ENCODE measurements around the gene TCL1A.
"Not testable (repeated sequence)": the region's sequence is repeated elsewhere in the genome, so short reads cannot be mapped to it uniquely, and the experiment has no call there.

Gene TCL1A

DNA sequence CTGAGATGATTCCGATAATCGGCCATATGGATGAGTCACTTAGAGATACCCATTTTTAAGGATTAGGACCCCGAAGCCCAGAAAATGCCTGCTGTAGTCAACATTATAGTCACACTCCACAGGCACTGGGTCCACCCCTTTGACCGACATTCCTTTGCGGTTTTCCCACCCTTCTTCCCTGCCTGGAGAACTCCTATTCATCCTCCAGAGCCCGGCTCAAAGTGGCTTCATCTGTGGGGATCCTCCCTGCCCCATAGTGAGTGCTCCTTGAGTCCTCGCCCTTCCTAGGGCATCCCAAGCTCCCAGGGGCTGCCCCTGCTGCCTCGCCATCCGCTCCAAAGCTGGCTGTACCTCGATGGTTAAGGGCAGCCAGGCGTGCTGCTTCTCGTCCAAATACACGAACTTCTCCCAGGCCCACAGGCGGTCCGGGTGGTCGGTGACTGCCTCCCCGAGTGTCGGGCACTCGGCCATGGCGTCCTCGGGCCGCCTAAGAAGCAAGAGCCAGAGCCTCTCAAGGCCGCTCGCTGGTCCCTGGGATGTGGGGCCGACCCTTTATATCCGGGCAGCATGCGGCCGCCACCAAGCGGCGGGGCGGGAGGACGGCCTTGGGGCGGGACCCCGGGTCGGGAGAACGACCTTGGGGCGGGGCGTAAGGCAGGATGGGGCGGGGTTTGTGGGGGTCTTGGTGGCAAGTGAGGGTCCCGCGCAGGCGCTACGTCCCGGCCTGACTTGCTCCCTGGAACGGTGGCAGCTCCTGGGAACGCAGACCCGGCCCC lies at the start of gene TCL1A:
Gene TCL1A, minus strand, starts transcription at position 530 of the 776 bp plus-strand sequence. Its CDS starts 59 bp downstream, at position 471.
- no peak for DNase-seq (ENCODE audit: low read depth)

DNA sequence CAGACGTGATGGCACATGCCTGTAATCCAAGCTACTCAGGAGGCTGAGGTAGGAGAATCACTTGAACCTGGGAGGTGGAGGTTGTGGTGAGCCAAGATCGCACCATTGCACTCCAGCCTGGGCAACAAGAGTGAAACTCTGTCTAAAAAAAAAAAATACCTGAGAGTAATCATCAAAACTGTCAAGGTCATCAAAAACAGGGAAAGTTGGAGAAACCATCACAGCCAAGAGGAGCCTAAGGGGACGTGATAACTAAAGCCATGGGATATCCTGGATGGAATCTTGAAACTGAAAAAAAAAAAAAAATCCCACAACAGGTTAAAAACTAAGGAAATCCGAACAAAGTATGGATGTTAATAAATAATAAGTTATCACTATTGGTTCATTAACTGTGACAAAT lies 49.1 kb upstream of the TCL1A start:
- DNase-seq (ENCODE audit: low read depth), result not testable (repeated sequence)

DNA sequence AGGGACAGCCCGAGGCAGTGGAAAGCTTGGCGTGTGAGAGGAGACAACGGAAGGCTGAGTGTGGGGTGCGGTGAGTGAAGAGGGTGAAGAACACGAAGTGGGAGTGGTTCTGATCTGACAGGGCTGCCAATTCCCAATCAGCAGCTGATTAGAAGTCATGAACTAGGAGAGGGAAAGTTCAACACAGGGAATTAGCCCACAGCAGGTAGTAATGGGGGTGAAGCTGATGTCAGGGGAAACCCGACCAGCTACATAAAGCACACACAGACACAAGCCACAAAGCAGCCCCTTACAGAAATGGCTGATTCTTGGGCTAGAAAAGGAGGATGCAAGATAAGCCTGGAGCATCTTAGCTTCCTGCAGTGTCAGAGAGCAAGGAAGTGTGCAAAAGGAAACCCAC lies 47.5 kb upstream of the TCL1A start:
- DNase-seq (ENCODE audit: low read depth), result no peak

GRCh38 chr14:95760596-95760995 lies 46.7 kb upstream of the TCL1A start:
- DNase-seq (ENCODE audit: low read depth), result no peak

DNA sequence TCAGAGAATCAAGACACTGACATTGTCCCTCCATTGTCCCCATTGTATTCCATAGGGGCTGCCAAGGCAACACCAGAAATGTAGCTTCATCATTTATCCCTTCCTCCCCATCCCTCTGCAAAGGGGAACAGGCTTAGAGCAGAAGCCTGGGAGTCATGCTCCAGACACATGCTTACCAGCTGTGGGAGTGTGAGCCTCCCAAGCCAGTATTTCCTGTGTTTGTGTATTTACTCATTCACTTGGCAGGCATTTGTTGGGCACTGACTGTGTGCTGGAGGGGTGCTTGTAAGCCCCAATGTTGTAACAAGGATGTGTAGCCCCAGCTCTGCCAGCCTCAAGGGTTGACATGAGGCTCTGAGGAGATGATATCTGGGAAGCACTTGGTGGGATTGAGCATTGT lies 46.0 kb upstream of the TCL1A start:
- DNase-seq (ENCODE audit: low read depth), result no peak

- DNase-seq (ENCODE audit: low read depth), result no peak
Measured at GRCh38 chr14:95758331-95758730, 44.4 kb upstream of the TCL1A start.

GRCh38 chr14:95756751-95757150 lies 42.8 kb upstream of the TCL1A start:
- DNase-seq (ENCODE audit: low read depth), result no peak

DNA sequence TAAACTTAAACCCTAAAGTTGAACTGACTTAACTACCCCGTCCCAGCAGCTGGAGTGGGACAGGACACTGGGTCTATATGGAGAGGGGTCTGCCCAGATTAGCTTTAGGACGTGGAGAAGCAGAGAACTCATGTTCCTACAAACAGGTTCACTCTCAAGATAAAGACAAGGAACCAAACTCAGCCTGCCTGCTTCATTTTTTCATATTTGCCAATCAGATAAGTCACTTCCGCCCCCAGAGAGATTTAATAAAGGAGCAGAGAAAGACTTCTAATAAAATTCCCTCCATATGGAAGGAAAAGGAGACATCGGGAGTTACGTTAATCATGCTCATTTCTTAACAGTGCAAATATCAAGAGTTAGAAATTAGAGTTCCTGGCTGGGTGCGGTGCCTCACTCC lies 42.2 kb upstream of the TCL1A start:
- DNase-seq (ENCODE audit: low read depth), result no peak

DNA sequence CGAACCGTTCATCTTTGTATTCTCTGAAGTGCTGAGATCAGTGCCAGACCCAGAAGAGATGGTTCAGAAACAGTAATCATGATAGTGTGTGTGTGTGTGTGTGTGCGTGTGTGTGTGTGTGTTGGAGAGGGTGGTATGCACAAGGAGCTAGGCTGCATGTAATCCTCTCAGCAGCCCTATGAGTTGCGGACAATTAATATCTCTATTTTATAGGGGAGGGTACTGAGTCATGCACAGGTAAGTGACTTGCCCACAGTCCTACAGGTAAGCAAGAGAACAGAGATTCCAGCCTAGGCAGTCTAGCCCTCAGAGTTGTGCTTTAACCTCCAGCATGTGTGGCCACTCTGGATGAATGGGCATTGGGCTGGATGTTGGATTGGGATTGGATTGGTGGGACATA lies 27.9 kb upstream of the TCL1A start:
- no peak for DNase-seq (ENCODE audit: low read depth)

DNA sequence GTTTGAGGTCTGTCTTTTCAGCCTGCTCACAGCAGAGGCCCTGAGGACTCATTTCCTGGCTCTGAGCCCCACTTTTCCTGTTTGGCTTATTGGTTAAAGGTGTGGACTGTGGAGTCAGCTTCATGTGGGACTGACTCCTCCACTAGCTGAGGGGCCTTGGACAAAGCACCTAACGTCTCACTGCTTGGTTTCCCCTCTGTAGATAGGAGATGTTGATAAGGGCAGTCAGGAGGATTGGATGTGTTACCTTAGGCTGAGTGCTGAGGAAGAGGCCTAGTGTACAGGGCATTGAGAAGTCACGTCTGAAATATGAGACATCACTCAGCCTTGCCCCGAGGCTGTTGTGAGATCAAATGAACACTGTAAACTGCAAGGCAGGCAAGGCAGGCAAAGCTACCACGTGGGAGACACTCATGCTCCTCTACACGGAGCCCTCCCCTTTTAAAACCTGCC lies 27.1 kb upstream of the TCL1A start:
- DNase-seq (ENCODE audit: low read depth), result no peak

- DNase-seq (ENCODE audit: low read depth), result no peak
Measured at GRCh38 chr14:95739356-95739755, 25.4 kb upstream of the TCL1A start.

- no peak for DNase-seq (ENCODE audit: low read depth)
Measured at GRCh38 chr14:95733212-95733611, 19.3 kb upstream of the TCL1A start.

DNA sequence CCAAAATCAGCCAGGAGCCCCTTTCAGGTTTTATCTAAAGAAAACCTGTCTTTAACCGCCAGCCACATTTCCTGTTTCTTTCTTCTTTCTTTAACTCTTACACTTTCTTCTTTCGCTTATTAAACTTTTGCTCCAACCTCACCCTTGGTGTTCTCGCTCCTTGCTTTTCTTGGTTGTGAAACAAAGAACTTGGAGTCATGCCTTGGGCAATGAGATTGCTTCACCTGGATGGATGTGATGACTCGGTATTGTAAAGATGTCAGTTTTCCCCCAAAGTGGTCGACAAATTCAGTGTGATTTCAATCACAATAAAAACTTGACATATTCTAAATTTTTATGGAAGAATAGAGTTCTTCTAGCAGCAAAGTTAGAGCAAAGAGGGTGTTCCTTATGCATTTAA lies 16.2 kb upstream of the TCL1A start:
- no peak for DNase-seq (ENCODE audit: low read depth)

DNA sequence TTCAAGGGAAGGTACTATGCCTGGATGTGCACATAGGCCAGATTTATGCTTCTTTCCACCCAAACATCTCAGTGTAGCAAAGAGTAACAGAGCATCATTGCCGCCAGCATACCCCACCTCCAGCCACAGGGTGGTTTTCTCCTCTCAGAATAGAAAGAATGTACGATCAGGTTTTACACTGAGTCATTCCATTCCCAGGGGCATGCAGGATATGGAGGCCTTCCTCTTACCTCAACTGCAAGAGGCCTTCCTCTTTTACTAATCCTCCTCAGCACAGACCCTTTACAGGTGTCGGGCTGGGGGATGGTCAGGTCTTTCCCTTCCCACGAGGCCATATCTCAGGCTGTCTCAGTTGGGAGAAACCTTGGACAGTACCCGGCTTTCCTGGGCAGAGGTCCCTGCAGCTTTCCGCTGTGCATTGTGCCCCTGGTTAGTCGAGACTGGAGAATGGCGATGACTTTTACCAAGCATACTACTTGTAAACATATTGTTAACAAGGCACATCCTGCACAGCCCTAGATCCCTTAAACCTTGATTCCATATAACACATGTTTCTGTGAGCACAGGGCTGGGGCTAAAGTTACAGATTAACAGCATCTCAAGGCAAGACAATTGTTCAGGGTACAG lies 15.6 kb upstream of the TCL1A start:
- not testable (repeated sequence) for DNase-seq (ENCODE audit: low read depth)

GRCh38 chr14:95727056-95727700 lies 13.3 kb upstream of the TCL1A start:
- no peak for DNase-seq (ENCODE audit: low read depth)

- DNase-seq (ENCODE audit: low read depth), result no peak
Measured at GRCh38 chr14:95725685-95726336, 11.9 kb upstream of the TCL1A start.

DNA sequence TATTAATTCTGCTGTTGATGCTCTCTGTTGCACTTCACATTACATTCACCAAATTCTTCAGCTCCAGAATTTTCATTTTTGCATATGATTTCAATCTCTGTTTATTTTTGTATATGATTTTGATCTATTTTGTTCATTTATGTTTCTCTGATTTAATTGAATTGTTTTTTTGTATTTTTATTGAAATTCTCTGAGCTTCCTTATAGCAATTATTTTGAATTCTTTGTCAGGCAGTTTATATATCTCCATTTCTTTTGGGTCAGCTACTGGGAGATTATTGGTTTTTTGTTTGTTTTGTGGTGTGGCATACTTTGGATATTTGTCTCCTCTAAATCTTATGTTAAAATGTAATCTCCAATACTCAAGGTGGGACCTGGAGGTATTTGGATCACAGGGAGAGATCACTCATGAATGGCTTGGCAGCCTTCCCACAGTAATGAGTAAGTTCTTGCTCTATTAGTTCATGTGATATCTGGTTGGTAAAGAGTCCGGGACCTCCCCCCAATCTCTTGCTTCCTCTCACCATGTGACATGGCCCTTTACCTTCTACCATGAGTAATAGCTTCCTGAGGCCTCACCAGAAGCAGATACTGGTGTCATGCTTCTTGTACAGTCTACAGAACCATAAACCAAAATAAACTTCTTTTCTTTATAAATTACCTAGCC lies 8.7 kb upstream of the TCL1A start:
- DNase-seq (ENCODE audit: low read depth), result no peak

- DNase-seq (ENCODE audit: low read depth), result no peak
Measured at GRCh38 chr14:95712398-95712797, 1.5 kb downstream of the TCL1A start.

DNA sequence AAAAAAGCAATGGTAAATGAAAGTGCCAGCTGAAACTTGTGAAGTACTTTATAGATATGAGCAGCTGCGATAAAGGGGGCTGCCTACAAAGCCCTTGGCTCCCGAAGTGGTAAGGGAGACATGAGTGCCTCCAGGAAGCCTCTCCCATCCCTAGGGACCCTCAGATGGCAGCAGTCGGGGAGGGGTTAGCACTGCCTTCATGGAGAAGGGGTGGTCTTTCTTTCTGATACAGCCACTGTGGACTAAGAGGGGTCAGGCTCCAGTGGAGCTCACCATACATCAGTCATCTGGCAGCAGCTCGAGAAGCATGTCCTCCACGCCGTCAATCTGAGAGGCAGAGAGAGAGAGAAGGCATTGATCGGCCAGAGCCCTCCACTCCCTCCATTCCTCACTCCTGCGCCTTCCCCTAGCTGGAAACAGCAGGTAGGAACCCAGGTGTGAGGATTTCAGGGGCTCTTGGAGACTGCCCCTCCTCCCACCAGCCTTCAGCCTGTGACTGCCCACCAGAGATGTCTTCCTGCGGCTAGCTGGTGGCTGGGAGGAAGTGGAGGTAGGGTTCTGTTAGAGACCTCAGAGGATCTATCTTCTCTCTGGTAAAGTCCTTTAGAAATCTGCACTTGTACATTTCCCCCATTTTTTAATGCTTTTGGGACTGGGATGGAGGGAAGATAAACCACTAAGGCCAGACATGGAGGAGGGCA lies 2.3 kb downstream of the TCL1A start:
- no peak for DNase-seq (ENCODE audit: low read depth)

- no peak for DNase-seq (ENCODE audit: low read depth)
Measured at GRCh38 chr14:95710106-95710505, 3.8 kb downstream of the TCL1A start.

DNA sequence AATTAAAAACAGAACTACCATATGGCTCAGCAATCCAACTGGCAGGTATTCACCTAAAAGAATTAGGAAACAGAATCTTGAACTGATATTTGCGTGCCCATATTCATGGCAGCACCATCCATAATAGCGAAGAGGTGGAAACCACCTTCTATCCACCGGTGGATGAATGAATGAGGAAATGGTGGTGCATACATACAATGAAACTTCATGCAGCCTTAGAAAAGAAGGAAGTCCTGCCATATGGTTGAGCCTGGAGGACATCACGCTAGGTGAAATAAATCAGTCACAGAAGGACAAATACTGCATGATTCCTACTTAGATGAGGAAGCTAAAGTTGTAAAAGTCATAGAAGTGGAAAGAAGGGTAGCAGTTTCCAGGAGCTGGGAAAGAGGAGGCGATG lies 6.6 kb downstream of the TCL1A start:
- no peak for DNase-seq (ENCODE audit: low read depth)

- no peak for DNase-seq (ENCODE audit: low read depth)
Measured at GRCh38 chr14:95705518-95705917, 8.4 kb downstream of the TCL1A start.
